ENCODE measurements around the gene NTN3. TPM values are rescaled to one million over a fixed set of nuclear protein-coding genes. Genes with fewer than 3 reads are reported as not detected.

Gene NTN3
- total RNA-seq, 1 donor from 2014 or later, result 1.5 TPM

GRCh38 chr16:2486645-2487516, 15.8 kb downstream of the NTN3 start:
- Mint-ChIP-seq H3K27ac (ENCODE audit: unreplicated experiment) (peak overlapping the region; percentile 67), H3K36me3 (ENCODE audit: low read depth) (peaks cover 3% of the 10 kb centered on the region), H3K4me1 (ENCODE audit: low read depth) (peaks cover 14% of the 10 kb centered on the region), H3K27me3 (ENCODE audit: low read depth) (no peaks in the 10 kb centered on the region), H3K4me3 (ENCODE audit: unreplicated experiment) (no peak overlapping the region), H3K9me3 (ENCODE audit: low read depth) (no peaks in the 10 kb centered on the region)
- peak; percentile 48 for TF ChIP-seq CTCF (IDR thresholded peaks at IDR 0.05)
- DNase-seq (ENCODE audit: low spot score), result peak; percentile 89

- H3K27me3 Mint-ChIP-seq (ENCODE audit: low read depth), result no peaks in the 10 kb centered on the region
- peak overlapping the region; percentile 67 for H3K27ac Mint-ChIP-seq (ENCODE audit: unreplicated experiment)
- H3K4me1 Mint-ChIP-seq (ENCODE audit: low read depth), result peaks cover 14% of the 10 kb centered on the region
- no peak for TF ChIP-seq CTCF (IDR thresholded peaks at IDR 0.05)
- H3K9me3 Mint-ChIP-seq (ENCODE audit: low read depth), result no peaks in the 10 kb centered on the region
- no peak for DNase-seq (ENCODE audit: low spot score)
- no peak overlapping the region for H3K4me3 Mint-ChIP-seq (ENCODE audit: unreplicated experiment)
- peaks cover 3% of the 10 kb centered on the region for H3K36me3 Mint-ChIP-seq (ENCODE audit: low read depth)
These were observed 16.4 kb downstream of the NTN3 start for GRCh38 chr16:2487517-2487842.

GRCh38 chr16:2487903-2488531, 16.9 kb downstream of the NTN3 start:
- Mint-ChIP-seq H3K9me3 (ENCODE audit: low read depth) (no peaks in the 10 kb centered on the region), H3K4me1 (ENCODE audit: low read depth) (peaks cover 9% of the 10 kb centered on the region), H3K36me3 (ENCODE audit: low read depth) (peaks cover 3% of the 10 kb centered on the region), H3K27me3 (ENCODE audit: low read depth) (no peaks in the 10 kb centered on the region), H3K4me3 (ENCODE audit: unreplicated experiment) (no peak overlapping the region), H3K27ac (ENCODE audit: unreplicated experiment) (no peak overlapping the region)
- no peak for DNase-seq (ENCODE audit: low spot score)
- TF ChIP-seq CTCF (IDR thresholded peaks at IDR 0.05), result no peak

- DNase-seq (ENCODE audit: low spot score), result no peak
- no peaks in the 10 kb centered on the region for H3K9me3 Mint-ChIP-seq (ENCODE audit: low read depth)
- H3K27me3 Mint-ChIP-seq (ENCODE audit: low read depth), result no peaks in the 10 kb centered on the region
- peaks cover 3% of the 10 kb centered on the region for H3K36me3 Mint-ChIP-seq (ENCODE audit: low read depth)
- no peak for TF ChIP-seq CTCF (IDR thresholded peaks at IDR 0.05)
- no peak overlapping the region for H3K27ac Mint-ChIP-seq (ENCODE audit: unreplicated experiment)
- H3K4me3 Mint-ChIP-seq (ENCODE audit: unreplicated experiment), result no peak overlapping the region
- peaks cover 9% of the 10 kb centered on the region for H3K4me1 Mint-ChIP-seq (ENCODE audit: low read depth)
These were observed 18.5 kb downstream of the NTN3 start for GRCh38 chr16:2489581-2489980.

- Mint-ChIP-seq H3K4me1 (ENCODE audit: low read depth) (peaks cover 9% of the 10 kb centered on the region), H3K27me3 (ENCODE audit: low read depth) (no peaks in the 10 kb centered on the region), H3K36me3 (ENCODE audit: low read depth) (peaks cover 2% of the 10 kb centered on the region), H3K4me3 (ENCODE audit: unreplicated experiment) (no peak overlapping the region), H3K9me3 (ENCODE audit: low read depth) (no peaks in the 10 kb centered on the region), H3K27ac (ENCODE audit: unreplicated experiment) (no peak overlapping the region)
- no peak for TF ChIP-seq CTCF (IDR thresholded peaks at IDR 0.05)
- DNase-seq (ENCODE audit: low spot score), result no peak
These were observed 19.4 kb downstream of the NTN3 start for GRCh38 chr16:2490190-2491105.
